GM10266 (cell line): Measurements from ENCODE around the gene CDK5RAP2.

Experiments used
- DNase-seq: peaks from one replicate; pipeline ENCODE4 v3.0.0; 2012; ENCODE audit errors: extremely low spot score
- CTCF ChIP-seq: IDR thresholded peaks from 2 replicates; pipeline ENCODE4 v1.5.1; 2012; ENCODE audit warnings: mild to moderate bottlenecking, low read depth; ENCODE audit not compliant: control insufficient read depth, insufficient read depth; ENCODE audit errors: missing control alignments

CDK5RAP2 gene

DNA sequence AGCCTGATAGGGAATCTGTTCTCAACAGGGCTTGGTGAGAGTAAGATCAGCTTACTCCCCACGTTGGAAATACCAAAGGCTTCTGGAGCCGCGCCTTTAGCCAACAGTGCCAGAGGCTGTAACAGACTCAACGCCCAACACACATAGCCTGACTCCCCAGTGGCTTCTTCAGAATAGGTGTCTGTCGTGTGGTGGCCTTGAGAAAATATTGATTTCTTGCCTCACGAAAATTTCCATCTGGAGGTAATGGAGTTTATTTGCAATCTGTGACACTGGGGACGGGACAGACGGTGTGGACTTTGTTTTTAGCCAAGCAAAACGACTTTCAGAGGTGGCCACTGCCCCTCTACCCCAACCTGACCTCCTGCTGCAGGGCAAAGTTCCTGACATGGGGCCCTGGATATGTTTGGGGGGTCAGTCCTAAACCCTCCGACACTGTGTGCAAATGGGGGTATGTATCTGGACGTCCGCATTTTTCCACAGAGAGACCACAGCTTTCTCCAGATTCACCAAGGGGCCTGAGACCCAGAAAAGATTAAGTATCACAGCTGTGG lies 189.3 kb downstream of the CDK5RAP2 start:
- no peak for TF ChIP-seq CTCF
- DNase-seq: no peak

GRCh38 chr9:120389867-120390266 lies 190.1 kb downstream of the CDK5RAP2 start:
- TF ChIP-seq CTCF: no peak
- DNase-seq: no peak

- DNase-seq: no peak
- TF ChIP-seq CTCF: no peak
Observed at GRCh38 chr9:120389300-120389699, 190.7 kb downstream of the CDK5RAP2 start.

GRCh38 chr9:120388003-120388855 lies 191.7 kb downstream of the CDK5RAP2 start:
- TF ChIP-seq CTCF: no peak
- no peak for DNase-seq

DNA sequence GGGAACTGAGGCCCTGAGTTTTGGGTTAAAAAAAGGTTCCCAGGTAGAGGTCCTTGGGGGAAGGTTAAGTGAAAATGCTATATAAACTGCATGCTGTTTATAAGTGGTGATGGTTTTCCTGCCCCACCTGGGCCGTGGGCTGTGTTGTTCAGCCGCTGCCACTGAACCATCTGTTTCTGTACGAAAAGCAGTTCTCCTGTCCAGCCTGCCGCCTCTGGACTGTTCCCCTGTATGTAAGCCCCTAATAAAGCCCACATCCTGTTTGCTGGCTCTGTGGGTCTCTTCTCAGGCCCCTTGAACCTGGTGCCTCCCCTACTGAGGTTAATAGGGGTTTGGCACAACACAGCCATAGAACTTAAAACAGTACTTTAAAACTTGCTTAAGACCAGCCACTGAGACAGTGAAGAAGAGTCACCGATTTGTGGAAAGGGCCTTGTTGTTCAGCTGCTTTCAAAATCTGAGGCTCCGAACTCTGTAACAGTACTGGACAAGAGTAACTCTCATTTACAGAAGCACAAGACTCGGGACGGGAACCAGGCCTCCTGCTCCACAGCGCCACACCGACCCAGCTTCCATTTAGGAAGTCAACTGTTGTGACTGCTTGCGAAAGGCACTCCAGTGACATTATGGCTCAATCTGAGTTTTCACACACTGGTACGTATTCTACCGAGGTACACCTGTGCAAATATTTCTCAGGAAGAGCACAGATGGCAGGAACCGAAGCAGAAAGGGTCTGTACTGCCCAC lies 192.5 kb downstream of the CDK5RAP2 start:
- no peak for TF ChIP-seq CTCF

DNA sequence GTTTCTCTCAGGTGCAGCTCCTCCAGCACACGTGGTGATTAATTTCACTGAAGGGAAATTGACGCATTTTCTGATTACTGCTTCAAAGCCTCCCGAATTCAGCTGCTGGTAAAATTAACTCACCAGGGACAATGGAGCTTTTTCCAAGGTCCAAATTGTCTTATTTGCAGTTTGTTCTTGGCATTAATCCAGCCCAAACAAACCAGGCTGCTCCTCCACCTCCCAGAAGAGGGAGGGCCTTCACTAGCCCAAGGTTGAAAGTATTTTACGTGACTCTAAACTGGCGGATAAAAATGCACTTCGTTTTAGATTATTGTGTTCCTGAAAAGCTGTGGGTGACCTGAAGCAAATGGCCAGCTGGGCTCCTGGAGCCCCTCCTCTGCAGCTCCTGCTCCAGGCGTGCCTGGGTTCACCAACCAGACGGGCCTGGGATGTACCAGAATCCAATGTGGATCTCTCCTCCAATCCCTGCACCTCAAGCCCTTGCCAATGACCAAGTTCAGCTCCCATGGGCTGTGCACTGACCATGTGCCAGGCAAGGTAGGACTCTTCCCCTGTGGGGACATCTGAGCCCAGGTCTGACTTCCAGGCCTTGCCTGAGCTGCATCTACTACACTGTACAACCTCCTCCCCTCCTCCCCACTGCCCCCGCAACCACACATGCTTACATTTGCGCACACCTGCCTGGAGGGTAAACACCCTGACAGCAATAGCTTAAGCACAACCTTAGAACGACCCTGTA lies 193.4 kb downstream of the CDK5RAP2 start:
- TF ChIP-seq CTCF: no peak
- no peak for DNase-seq

More for the DNA sequence above, 192.5 kb downstream of the CDK5RAP2 start:
- no peak for DNase-seq
